HG02884 (cell line): ENCODE measurements around the gene KPNB1.

Source experiments
- ATAC-seq: cut with Tn5 transposase; IDR thresholded peaks from one replicate; pipeline ENCODE4 v1.9.1; 2021; ENCODE audit warnings: mild to moderate bottlenecking, moderate library complexity; ENCODE audit not compliant: unreplicated experiment

Gene KPNB1

GRCh38 chr17:47728214-47728877 lies 78.6 kb downstream of the KPNB1 start:
- ATAC-seq, result no peak

GRCh38 chr17:47729476-47729875 lies 79.8 kb downstream of the KPNB1 start:
- ATAC-seq, result no peak

DNA sequence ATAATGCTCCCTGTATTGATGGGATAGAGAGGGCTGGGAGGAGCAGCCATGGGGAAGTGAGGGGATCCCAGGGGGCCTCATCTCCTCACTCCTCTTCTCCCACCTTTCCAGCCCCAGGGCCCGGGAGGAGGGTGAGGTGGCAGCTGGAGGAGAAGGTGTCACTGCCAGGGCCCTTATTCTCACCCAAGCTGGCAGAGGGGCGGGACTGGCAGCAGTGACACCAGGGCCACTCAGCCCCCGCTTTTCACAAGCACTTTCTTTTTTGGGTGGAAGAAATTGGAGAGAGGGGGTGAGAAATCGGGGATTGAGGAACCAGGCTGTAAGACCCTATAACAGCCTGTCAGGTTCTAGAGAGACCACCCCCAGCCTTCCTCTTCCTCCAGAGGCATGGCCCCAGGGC lies 81.0 kb downstream of the KPNB1 start:
- no peak for ATAC-seq

DNA sequence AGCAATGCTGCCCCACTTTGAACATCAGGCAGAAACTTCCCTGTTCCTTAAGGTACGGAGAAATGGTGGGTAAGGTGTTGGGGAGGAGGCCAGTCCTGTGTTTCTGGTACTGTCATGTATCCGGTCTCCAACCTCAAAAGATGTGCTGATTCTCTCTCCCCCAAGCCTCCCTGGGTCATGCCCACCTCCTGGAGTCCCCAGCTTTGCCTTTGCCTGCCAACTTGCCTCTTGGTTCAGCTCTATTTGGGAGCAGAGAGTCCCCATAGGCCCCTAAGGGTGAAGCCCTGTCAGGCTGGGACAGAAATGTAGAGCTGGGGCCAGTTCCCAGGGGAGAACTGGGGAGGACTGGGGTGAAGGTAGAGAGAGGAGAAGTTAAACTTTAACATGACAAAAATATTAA lies 81.7 kb downstream of the KPNB1 start:
- no peak for ATAC-seq

DNA sequence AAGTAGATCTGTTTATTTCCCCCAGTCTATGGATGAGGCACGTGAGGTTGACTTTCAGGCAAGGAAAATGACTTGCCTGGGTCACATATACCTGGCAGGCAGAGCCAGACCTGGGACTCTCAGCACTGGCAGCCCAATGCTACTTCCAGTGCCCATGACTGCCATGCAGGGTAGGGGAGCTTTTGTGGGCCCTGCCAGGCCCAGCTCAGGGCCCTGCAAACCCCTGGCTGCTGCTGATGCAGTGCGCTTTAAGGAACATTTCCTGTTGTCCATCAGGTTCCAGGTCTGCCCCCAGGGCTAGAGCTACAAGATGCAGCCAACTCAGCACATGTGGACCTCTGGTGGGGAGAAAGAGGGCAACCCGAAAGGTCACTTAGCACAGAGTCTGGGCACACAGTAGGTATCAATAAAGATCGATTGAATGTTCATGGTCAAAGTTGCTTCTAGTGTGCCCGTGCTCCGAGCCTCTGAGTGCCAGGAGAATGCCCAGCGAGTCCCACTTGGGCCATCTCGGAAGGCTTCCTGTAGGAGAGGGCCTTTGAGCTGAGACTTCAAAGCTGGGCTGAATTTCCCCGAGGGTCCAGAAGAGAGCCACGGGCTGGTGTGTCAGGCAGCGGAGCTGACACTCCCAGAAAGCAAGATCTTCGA lies 82.8 kb downstream of the KPNB1 start:
- ATAC-seq, result no peak

DNA sequence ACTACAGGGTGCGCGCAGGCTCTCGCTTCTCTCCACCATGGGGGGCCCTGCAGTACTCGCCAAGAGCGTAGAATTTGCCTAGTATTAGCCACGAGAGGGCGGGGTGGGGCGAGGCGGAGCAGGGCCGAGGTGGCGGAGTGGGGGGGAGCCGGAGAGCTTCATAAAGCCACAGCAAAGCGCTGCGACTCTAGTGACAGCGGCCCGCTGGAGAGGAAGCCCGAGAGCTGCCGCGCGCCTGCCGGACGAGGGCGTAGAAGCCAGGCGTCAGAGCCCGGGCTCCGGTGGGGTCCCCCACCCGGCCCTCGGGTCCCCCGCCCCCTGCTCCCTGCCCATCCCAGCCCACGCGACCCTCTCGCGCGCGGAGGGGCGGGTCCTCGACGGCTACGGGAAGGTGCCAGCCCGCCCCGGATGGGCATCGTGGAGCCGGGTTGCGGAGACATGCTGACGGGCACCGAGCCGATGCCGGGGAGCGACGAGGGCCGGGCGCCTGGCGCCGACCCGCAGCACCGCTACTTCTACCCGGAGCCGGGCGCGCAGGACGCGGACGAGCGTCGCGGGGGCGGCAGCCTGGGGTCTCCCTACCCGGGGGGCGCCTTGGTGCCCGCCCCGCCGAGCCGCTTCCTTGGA lies 83.4 kb downstream of the KPNB1 start, which contains the start of gene TBX21:
Gene TBX21, plus strand, starts transcription at position 190 of the 627 bp plus-strand sequence. Its CDS starts 219 bp downstream, at position 409.
- ATAC-seq, result peak; percentile 47

DNA sequence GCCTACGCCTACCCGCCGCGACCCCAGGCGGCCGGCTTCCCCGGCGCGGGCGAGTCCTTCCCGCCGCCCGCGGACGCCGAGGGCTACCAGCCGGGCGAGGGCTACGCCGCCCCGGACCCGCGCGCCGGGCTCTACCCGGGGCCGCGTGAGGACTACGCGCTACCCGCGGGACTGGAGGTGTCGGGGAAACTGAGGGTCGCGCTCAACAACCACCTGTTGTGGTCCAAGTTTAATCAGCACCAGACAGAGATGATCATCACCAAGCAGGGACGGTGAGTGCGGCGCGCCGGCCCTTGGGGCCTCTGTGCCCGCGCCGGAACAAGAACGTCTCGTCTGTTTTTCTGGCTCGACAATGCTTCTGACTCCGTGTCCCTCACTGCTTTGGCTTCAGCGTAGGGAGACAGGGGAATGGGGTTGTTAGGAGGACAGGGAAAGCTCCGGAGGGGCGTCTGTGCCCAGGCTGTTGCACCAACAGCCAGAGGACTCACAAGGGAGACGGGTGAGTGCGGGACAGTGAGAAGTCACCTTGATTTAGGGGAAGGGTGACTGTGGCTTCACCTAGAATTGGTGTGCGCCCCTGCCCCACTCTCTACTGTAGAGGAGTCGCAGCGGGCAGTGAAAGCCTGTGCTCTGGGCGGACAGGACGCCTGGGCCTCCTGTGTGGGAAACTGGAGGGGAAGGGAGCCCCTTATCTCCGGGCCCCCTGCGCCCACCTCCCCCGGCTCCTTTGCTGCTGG lies 84.1 kb downstream of the KPNB1 start:
- peak; percentile 8 for ATAC-seq

DNA sequence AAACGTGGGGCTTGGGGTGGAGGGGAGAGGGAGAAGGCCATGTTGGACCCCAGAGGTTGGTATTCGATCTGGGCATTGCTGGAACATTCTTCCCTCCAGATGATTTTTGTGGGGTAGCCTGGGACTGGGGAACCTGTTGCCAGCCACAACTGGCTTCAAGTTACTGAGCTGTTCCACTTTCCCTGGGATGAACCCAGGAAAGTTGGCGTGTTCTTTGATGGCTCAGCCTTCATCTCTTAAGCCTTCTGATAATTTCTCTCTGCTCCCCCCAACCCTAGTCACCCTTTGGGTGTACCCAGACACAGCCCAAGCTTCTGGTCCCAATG lies 85.4 kb downstream of the KPNB1 start:
- no peak for ATAC-seq
